Dendritic cell treated with granulocyte-macrophage colony-stimulating factor and Interleukin-4, amounts not matched to agents 40 ng/mL and 50 ng/mL, for 4 days (primary cell): ENCODE data around the gene NPY1R.

Source experiments
- H3K27ac Mint-ChIP-seq: one replicate; pipeline ENCODE4 v1.8.0; 2022; ENCODE audit warnings: mild to moderate bottlenecking, mixed read lengths
- H3K27me3 Mint-ChIP-seq: one replicate; pipeline ENCODE4 v1.8.0; 2022; ENCODE audit warnings: mild to moderate bottlenecking, mixed read lengths
- H3K36me3 Mint-ChIP-seq: one replicate; pipeline ENCODE4 v1.8.0; 2022; ENCODE audit warnings: low read depth, mixed read lengths
- H3K4me1 Mint-ChIP-seq: one replicate; pipeline ENCODE4 v1.8.0; 2022; ENCODE audit warnings: low read depth, mixed read lengths
- H3K4me3 Mint-ChIP-seq: one replicate; pipeline ENCODE4 v1.8.0; 2022; ENCODE audit warnings: mild to moderate bottlenecking, moderate library complexity, mixed read lengths
- H3K9me3 Mint-ChIP-seq: one replicate; pipeline ENCODE4 v1.8.0; 2022; ENCODE audit warnings: mixed read lengths
- intact Hi-C: fragments of 100-400 bp; cut with micrococcal nuclease; formaldehyde crosslinking; loops from one replicate; pipeline ENCODE4 v1.15.0; 2022

Gene NPY1R

DNA sequence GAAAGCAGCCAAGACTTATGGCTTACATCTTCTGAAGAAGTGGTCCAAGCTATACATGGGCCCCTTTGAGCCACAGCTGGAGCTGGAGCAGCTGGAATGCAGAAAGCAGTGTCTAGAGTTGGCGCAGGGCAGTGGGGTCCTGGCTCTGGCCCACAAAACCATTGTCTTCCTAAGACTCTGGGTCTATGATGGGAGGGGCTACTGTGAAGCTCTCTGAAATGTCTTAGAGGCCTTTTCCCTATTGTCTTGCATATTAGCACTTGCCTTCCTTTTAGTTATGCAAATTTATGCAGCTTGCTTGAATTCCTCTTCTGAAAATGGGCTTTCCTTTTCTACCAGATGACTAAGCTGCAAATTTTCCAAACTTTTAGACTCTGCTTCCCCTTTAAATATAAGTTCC, 15.3 kb downstream of the NPY1R start:
- no peaks in the 10 kb centered on the region for H3K36me3 Mint-ChIP-seq
- H3K4me3 Mint-ChIP-seq = no peak overlapping the region
- H3K27me3 Mint-ChIP-seq = no peaks in the 10 kb centered on the region
- intact Hi-C loops = no loop called here
- H3K27ac Mint-ChIP-seq = no peak overlapping the region
- H3K4me1 Mint-ChIP-seq = no peaks in the 10 kb centered on the region
- H3K9me3 Mint-ChIP-seq = peaks cover 24% of the 10 kb centered on the region

DNA sequence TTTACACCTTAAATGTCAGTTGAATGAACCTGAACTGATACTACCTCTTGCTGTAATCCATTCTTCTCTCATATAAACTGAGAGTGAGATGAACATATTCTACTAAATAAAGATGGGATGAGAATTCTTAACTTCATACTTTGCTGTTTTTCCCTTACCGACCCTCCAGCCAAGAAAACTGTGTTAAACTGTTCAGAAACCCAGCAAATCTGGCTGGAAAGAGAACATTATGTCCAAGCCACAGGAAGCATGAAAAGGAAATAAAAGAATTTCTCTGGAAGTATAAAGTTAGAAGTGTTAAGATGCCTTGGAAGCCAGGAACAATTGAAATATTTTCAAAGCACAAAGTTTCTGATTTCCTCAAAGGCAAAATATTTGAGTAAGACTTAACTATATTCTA, 22.9 kb downstream of the NPY1R start:
- H3K9me3 Mint-ChIP-seq = no peaks in the 10 kb centered on the region
- H3K4me1 Mint-ChIP-seq = no peaks in the 10 kb centered on the region
- no peaks in the 10 kb centered on the region for H3K27me3 Mint-ChIP-seq
- no peak overlapping the region for H3K27ac Mint-ChIP-seq
- intact Hi-C loops = no loop called here
- H3K36me3 Mint-ChIP-seq = no peaks in the 10 kb centered on the region
- no peak overlapping the region for H3K4me3 Mint-ChIP-seq

- no peaks in the 10 kb centered on the region for H3K4me1 Mint-ChIP-seq
- H3K27me3 Mint-ChIP-seq = no peaks in the 10 kb centered on the region
- H3K27ac Mint-ChIP-seq = no peak overlapping the region
- no peaks in the 10 kb centered on the region for H3K9me3 Mint-ChIP-seq
- intact Hi-C loops = no loop called here
- H3K4me3 Mint-ChIP-seq = no peak overlapping the region
- H3K36me3 Mint-ChIP-seq = no peaks in the 10 kb centered on the region
Measured at GRCh38 chr4:163303069-163303468, 29.3 kb downstream of the NPY1R start.

DNA sequence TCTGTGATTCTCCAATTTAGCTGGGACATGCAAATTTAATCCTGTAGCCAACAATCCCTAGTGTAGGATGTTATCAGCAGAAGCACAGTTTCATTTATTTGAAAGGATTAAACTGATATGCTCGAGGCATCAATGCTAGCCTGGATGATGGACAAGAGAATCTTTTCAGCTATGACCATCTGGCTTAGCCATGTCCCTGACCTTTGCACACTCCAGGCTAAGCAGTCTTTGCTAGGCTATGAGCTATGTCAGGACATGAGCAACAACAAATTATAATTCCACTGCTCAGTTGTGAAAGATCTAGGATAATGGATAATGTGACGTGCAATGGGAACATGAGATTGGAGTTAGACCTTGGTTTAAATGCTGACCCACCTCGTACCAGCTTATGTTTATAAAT, 32.0 kb downstream of the NPY1R start:
- Mint-ChIP-seq H3K4me1 (no peaks in the 10 kb centered on the region), H3K27me3 (no peaks in the 10 kb centered on the region), H3K9me3 (no peaks in the 10 kb centered on the region), H3K36me3 (no peaks in the 10 kb centered on the region), H3K27ac (no peak overlapping the region), H3K4me3 (no peak overlapping the region)
- intact Hi-C loops = no loop called here

DNA sequence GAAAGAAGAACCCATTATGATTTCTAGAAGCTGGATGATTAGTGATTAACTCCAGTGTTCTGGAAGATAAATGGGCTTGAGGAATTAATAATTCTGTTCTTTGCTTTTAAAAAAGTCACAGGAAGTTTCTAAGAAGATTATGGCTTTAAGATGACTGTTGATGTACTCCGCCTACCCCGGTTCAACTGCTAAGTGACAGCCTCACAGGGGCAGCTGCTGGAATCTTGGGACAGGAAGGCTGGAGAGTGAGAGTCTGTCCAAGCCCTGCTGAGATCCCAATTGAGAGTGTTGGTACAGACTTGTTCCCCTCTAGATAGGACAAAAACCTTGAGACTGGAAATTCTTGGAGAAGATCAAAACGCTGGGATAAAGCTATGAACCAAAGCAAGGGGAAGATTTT, 37.3 kb downstream of the NPY1R start:
- H3K27me3 Mint-ChIP-seq = no peaks in the 10 kb centered on the region
- intact Hi-C loops = no loop called here
- no peaks in the 10 kb centered on the region for H3K9me3 Mint-ChIP-seq
- no peak overlapping the region for H3K4me3 Mint-ChIP-seq
- H3K36me3 Mint-ChIP-seq = no peaks in the 10 kb centered on the region
- H3K27ac Mint-ChIP-seq = no peak overlapping the region
- no peaks in the 10 kb centered on the region for H3K4me1 Mint-ChIP-seq

DNA sequence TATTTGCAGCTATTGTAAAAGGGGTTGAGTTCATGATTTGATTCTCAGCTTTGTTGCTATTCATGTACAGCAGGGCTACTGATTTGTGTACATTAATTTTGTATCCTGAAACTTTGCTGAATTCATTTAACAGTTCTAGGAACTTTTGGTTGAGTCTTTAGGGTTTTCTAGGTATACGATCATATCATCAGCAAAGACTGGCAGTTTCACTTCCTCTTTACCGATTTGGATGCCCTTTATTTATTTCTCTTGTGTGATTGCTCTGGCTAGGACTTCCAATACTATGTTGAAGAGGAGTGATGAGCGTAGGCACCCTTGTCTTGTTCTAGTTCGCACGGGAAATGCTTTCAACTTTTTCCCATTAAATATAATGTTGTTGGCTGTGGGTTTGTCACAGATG, 48.1 kb downstream of the NPY1R start:
- Mint-ChIP-seq H3K27ac (no peak overlapping the region), H3K9me3 (peaks cover 19% of the 10 kb centered on the region), H3K4me1 (no peaks in the 10 kb centered on the region), H3K27me3 (peaks cover 2% of the 10 kb centered on the region), H3K36me3 (no peaks in the 10 kb centered on the region), H3K4me3 (no peak overlapping the region)
- intact Hi-C loops = no loop called here

- no peaks in the 10 kb centered on the region for H3K4me1 Mint-ChIP-seq
- H3K27ac Mint-ChIP-seq = no peak overlapping the region
- no peaks in the 10 kb centered on the region for H3K27me3 Mint-ChIP-seq
- H3K4me3 Mint-ChIP-seq = no peak overlapping the region
- H3K36me3 Mint-ChIP-seq = no peaks in the 10 kb centered on the region
- intact Hi-C loops = no loop called here
- H3K9me3 Mint-ChIP-seq = peaks cover 19% of the 10 kb centered on the region
Measured at GRCh38 chr4:163280703-163281519, 51.5 kb downstream of the NPY1R start.

DNA sequence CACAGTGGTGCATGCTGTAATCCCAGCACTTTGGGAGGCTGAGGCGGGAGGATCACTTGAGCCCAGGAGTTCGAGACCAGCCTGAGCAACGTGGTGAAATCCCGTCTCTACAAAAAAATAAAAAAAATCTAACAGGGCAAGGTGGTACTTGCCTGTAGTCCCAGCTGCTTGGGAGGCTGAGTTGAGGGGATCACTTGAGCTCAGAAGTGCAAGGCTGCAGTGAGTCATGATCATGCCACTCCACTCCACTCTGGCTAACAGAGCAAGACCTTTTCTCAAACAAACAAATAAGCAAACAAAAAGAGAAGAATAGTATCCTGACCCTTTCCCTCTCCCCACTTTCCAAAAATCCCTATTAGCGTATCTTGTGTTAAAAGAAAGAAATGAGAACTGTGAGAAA, 52.7 kb downstream of the NPY1R start:
- Mint-ChIP-seq H3K9me3 (peaks cover 11% of the 10 kb centered on the region), H3K4me1 (no peaks in the 10 kb centered on the region), H3K4me3 (no peak overlapping the region), H3K36me3 (no peaks in the 10 kb centered on the region), H3K27ac (no peak overlapping the region), H3K27me3 (no peaks in the 10 kb centered on the region)
- intact Hi-C loops = no loop called here

DNA sequence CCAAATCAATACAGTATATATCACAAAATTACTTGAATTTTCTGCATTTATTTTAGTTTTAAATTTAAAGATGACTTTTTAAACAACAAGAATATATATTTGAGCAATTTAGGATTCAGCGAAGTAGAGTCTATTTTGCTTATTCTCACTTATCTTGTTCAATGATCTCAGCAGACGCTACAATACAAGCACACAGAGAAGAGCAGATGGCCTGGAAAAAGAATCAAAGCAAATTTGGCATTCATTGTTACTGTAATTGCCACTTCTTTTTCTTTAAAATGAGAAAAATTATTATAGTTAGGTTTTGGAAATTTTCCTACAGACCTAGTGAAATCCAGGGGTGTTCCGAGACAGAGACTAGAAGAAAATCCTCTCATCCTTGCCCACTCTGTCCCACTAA, 57.5 kb downstream of the NPY1R start:
- Mint-ChIP-seq H3K36me3 (no peaks in the 10 kb centered on the region), H3K27me3 (no peaks in the 10 kb centered on the region), H3K4me3 (no peak overlapping the region), H3K9me3 (no peaks in the 10 kb centered on the region), H3K4me1 (no peaks in the 10 kb centered on the region), H3K27ac (no peak overlapping the region)
- intact Hi-C loops = no loop called here
